Mucosa of descending colon (tissue), 3 donors: ENCODE data around the gene COX7A2L. TPM values are rescaled to one million over a fixed set of nuclear protein-coding genes. Genes with fewer than 3 reads are reported as not detected.

Source experiments
- ATAC-seq: fragments of 200-7000 bp; cut with Tn5 transposase; one replicate; pipeline ENCODE4 v1.9.1; 2020; ENCODE audit warnings: mild to moderate bottlenecking, moderate library complexity
- DNase-seq, 3 donors: peaks; one replicate each; pipeline ENCODE4 v3.0.0-alpha.2; 2020
- H3K36me3 ChIP-seq: fragments of 200-600 bp; one replicate; pipeline ENCODE4 v1.8.0; 2021; ENCODE audit warnings: low read depth, mild to moderate bottlenecking
- H3K4me1 ChIP-seq: fragments of 200-600 bp; one replicate; pipeline ENCODE4 v1.8.0; 2021; ENCODE audit warnings: low read depth, mild to moderate bottlenecking
- H3K4me3 ChIP-seq: fragments of 200-600 bp; one replicate; pipeline ENCODE4 v1.8.0; 2021; ENCODE audit warnings: mild to moderate bottlenecking
- H3K9me3 ChIP-seq: fragments of 200-600 bp; one replicate; pipeline ENCODE4 v1.8.0; 2021; ENCODE audit warnings: mild to moderate bottlenecking
- intact Hi-C, 2 donors: fragments of 100-400 bp; cut with DNase I in 1 of 2; cut with micrococcal nuclease in 1 of 2; formaldehyde crosslinking; loops; one replicate each; pipeline versions ENCODE4 v1.11.0 to v1.11.1; 2022; cut with DNase I, micrococcal nuclease
- total RNA-seq, 3 donors: library from RNA; stranded (reverse); fragmentation: NEBNext Ultra II Directional in 2 of 3; extraction: Animal tissue kit (Norgen Biotek cat#: 25700) in 2 of 3; gene quantifications; one replicate each; pipeline versions ENCODE4 v1.2.1 to v1.2.4, GENCODE V29; 2021 to 2023
- TF ChIP-seq, protein P1 (sequence below): fragments of 200-600 bp; IDR thresholded peaks from one replicate; pipeline ENCODE4 v1.8.0; 2022; ENCODE audit warnings: antibody characterized with exemption, mild to moderate bottlenecking
- donor health status: DM: no; HTN: no; CAD: no; lungs with moderate emphysema.
- donor health status: DM: no; HTN: no; CAD: no.
- donor health status: DM: no; HTN: yes; CAD: no.

The COX7A2L gene
- total RNA-seq, 3 donors from 2014 or later: 87.0 to 113 (median 108) TPM

DNA sequence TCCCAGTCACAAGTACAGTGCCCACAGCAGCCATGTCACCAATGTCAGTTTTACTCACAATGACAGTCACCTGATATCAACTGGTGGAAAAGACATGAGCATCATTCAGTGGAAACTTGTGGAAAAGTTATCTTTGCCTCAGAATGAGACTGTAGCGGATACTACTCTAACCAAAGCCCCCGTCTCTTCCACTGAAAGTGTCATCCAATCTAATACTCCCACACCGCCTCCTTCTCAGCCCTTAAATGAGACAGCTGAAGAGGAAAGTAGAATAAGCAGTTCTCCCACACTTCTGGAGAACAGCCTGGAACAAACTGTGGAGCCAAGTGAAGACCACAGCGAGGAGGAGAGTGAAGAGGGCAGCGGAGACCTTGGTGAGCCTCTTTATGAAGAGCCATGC, 31.3 kb downstream of the COX7A2L start:
- Histone ChIP-seq H3K4me1 (no peaks in the 10 kb centered on the region), H3K4me3 (no peak overlapping the region), H3K36me3 (no peaks in the 10 kb centered on the region), H3K9me3 (no peaks in the 10 kb centered on the region)
- TF ChIP-seq, protein P1, sequence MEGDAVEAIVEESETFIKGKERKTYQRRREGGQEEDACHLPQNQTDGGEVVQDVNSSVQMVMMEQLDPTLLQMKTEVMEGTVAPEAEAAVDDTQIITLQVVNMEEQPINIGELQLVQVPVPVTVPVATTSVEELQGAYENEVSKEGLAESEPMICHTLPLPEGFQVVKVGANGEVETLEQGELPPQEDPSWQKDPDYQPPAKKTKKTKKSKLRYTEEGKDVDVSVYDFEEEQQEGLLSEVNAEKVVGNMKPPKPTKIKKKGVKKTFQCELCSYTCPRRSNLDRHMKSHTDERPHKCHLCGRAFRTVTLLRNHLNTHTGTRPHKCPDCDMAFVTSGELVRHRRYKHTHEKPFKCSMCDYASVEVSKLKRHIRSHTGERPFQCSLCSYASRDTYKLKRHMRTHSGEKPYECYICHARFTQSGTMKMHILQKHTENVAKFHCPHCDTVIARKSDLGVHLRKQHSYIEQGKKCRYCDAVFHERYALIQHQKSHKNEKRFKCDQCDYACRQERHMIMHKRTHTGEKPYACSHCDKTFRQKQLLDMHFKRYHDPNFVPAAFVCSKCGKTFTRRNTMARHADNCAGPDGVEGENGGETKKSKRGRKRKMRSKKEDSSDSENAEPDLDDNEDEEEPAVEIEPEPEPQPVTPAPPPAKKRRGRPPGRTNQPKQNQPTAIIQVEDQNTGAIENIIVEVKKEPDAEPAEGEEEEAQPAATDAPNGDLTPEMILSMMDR: no peak
- ATAC-seq: no peak
- intact Hi-C loops: loop anchor here in 1 of 2 donors (10.0 kb wide), 1 partner anchor 235 kb away; no protein-coding TSS in a partner anchor
- DNase-seq: no peak

DNA sequence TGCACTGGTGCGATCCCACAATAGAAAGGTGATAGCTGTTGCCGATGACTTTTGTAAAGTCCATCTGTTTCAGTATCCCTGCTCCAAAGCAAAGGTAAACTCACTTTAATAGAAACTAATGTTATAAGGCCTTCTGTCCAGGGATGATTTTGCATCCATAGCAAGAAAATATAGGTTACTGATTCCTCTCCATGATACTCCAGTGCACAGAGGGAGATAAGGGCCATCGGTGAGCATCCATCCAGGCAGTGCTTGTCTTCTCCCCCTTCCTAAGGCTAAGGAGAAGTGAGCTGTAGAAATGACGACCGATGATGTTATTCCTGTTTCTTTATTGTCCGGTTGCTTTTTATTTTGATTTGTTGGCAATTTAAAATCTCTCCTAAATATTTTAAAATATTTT, 32.1 kb downstream of the COX7A2L start:
- ATAC-seq (no peak), DNase-seq (no peak)
- intact Hi-C loops: loop anchor here in 1 of 2 donors (10.0 kb wide), 1 partner anchor 234 kb away; no protein-coding TSS in a partner anchor
- Histone ChIP-seq H3K36me3 (no peaks in the 10 kb centered on the region), H3K4me1 (no peaks in the 10 kb centered on the region), H3K9me3 (no peaks in the 10 kb centered on the region), H3K4me3 (no peak overlapping the region)
- TF ChIP-seq, protein P1: no peak

DNA sequence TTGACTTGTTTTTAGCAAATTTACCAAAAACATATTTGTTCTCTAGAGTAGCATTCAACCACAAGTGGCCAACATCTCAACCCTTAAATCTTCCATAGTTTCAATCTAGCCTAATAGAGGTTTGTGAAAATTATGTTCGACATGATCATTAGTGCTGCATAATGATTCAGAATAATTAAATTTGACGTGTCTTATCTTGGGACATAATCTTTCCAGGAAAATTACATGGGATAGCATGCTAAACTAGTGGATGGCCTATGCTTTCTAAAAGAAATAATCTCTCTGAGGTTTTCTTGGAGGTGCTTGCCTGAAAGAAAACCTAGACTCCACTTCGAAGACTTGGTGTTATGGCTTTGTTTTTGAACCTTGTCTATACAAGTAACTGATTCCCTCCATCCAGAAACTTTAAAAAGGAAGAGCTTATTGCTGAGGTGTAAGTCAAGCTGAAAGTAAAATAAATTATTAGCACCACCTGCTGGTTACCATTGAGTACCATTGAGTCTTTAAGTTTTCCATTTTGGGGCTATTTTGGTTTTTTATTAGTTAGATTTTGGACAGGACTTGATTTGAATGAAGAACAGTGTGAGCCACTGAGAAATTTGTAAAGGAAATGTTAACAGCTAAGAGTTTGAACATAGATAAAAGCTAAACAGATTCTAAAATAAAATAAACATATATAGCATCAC, 32.7 kb downstream of the COX7A2L start:
- intact Hi-C loops: loop anchor here in 1 of 2 donors (10.0 kb wide), 1 partner anchor 233 kb away; no protein-coding TSS in a partner anchor
- ATAC-seq: no peak
- DNase-seq: no peak
- H3K36me3 ChIP-seq: no peaks in the 10 kb centered on the region
- H3K4me3 ChIP-seq: no peak overlapping the region
- TF ChIP-seq, protein P1: no peak
- no peaks in the 10 kb centered on the region for H3K4me1 ChIP-seq
- H3K9me3 ChIP-seq: no peaks in the 10 kb centered on the region

DNA sequence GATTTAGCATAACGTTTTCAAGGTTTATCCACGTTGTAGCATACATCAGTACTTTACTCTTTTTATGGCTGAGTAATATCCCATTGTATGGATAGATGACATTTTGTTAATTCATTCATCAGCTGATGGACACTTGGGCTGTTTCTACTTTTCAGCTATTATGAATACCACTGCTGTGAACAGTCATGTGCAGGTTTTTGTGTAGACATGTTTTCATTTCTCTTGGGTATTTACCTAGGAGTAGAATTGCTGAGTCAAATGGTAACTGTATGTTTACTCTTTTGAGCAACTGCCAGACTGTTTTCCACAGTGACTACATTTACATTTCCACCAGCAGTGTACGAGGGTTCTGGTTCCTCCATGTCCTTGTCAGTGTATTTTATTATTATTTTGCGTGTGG, 33.9 kb downstream of the COX7A2L start:
- Histone ChIP-seq H3K9me3 (no peaks in the 10 kb centered on the region), H3K4me3 (no peak overlapping the region), H3K36me3 (no peaks in the 10 kb centered on the region), H3K4me1 (no peaks in the 10 kb centered on the region)
- DNase-seq (no peak), ATAC-seq (no peak)
- intact Hi-C loops: loop anchor here in 1 of 2 donors (10.0 kb wide), 1 partner anchor 232 kb away; no protein-coding TSS in a partner anchor
- TF ChIP-seq, protein P1: no peak

DNA sequence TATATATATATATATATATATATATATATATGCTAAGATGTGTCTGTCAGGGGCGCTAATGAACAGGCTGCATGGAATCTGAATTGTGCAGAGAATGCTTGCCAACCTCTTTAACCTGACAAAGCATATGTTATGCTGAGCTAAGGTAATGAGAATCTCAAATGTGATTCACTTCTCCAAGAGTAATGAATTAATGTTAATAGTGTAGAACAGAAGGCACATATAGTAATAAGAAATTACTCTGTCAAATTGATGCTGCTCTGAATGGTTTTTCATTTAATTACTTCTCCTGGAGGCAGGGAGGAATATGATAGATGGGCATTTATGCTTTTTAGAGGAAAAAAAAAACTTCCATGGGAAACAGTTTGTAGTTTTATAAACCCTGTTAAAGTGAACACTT, 35.4 kb downstream of the COX7A2L start:
- intact Hi-C loops: loop anchor here in 1 of 2 donors (10.0 kb wide), 1 partner anchor 231 kb away; no protein-coding TSS in a partner anchor
- Histone ChIP-seq H3K9me3 (no peaks in the 10 kb centered on the region), H3K36me3 (no peaks in the 10 kb centered on the region), H3K4me1 (no peaks in the 10 kb centered on the region), H3K4me3 (no peak overlapping the region)
- ATAC-seq: no peak
- DNase-seq: no peak
- TF ChIP-seq, protein P1: no peak
